NCI-H526 (cell line): ENCODE measurements around the gene TBX4.

Source experiments
- DNase-seq, 2 experiments: peaks; one replicate each; lab custom pipeline; 2025; lab: John Stamatoyannopoulos, UW

Gene TBX4

DNA sequence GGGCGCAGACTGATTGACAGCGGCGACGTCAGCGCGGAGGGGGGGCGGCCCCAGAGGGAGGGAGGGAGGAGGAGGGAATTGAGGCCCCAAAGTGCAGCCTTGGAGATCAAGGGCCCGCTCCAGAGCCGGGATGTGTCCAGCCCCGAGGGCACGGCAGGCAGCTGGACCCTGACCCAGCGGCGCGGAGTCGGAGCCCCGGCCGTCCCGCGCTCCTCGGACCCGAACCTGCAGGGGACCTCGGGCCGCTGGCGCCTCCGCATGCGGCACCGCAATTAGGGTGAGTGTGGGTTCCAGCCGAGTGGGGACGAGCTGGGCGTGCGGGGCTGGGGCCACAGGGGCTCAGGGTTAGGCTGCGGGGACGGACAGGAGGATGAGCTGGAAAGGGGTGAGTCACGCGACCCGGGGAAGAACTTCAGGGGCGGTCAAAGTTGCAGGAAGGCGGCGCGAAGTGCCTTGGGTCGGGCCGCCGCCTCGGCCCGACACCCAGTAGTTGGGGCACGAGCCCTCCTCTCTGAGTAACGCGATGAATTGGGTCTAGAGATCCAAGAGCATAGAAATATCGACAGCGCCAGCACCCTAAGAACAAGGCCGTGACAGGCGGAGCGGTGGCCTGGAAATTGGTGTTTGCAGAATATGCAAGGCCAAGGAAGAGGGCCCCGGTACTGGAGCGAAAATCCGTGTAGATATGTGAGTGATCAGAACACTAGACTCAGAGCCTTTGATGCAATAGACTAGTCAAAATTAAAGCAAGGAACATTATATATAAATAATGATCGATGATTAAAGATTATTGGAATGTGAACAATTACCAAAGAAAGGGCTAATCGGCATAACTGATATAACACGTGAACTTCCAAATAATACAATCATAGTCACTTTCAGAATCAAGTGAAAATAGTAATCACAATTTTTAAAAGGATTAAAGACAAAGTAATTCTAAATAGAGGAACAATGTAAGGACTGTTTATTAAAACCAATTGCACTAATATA, at the start of gene TBX4:
TSS of gene TBX4 (plus strand) at position 122 of the 990 bp plus-strand sequence. CDS start 4,069 bp downstream, outside the sequence.
- DNase-seq = no peak

DNA sequence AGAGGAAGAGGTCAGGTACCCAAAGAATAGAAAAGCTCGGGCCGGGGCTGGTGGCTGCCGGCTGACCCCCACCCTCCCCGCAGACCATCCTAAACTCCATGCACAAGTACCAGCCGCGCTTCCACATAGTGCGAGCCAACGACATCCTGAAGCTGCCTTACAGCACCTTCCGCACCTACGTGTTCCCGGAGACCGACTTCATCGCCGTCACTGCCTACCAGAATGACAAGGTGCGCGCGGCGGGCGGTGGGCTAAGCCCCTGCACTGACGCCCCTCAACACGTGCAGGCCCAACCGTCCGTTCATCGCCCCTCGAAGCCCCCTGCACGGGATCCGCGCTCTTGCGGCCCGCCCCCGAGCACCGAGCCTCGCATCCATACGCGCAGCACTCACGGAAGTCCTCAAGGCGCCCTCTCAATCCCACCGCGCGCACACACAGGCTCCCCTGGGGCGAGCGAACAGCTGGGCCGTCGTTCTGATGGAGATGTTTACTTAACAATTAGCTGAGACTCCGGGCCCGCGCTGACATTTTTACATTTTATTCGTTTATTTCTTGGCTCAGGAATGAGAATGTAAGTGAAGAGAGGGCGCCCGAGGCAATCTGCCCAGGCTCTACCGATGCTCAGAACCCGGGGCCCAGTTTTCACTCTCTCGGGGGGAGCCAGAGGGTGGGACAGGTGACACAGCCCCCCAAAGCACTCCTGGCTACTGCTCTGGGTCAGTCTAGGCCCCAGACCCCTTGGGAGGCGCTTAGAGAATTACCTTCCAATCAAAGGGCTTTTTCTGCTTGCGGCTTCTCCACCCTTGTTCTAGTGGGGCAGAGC, 49.0 kb upstream of the TBX4 start:
- DNase-seq = peak; percentile 49 to 77

DNA sequence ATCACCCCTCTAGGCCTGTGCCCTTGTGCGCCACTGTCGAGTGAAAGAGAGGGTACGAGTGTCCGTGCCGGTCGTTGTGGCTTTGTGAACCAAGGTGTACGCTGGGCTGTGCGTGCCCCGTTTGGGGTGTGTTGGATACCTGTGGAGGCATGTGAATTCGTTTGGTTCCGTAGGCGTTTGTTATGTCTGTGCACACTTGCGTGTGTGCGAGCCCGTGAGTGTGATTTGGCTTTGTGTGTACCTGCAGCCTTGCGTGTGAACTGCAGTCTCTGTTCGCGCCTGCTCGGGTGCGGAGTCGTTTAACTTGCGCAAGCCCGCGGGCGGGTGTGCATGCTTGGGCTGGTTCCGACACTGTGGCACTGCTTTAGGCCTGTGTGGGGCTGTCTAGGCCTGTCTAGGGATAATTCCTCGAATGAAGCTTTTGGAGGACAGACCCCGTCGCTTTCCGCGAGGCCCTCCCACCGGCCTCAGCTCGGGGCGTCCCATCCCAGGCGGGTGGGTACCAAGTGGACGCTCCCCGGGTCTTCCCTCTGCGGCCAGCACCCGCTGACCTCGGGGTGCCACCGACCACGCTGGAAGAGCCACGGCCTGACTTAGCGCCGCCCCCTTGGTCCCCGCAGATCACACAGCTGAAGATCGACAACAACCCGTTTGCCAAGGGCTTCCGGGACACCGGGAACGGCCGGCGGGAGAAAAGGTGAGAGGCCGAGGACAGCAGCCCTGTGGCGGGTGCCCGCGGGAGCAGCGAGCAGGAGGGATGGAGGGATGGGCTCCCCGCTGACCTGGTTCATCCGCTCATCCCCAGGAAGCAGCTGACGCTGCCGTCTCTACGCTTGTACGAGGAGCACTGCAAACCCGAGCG, 48.2 kb upstream of the TBX4 start:
- DNase-seq = peak in 1 of 2 experiments; percentile 48

DNA sequence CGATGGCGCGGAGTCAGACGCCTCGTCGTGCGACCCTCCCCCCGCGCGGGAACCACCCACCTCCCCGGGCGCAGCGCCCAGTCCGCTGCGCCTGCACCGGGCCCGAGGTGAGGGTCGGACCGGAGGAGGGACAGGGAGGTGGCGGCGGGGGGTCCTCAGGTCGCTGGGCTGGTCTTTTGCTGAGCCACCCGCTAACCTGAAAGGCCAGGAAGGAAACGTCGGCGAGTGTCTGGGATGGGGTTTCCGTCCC, 47.6 kb upstream of the TBX4 start:
- DNase-seq = no peak

DNA sequence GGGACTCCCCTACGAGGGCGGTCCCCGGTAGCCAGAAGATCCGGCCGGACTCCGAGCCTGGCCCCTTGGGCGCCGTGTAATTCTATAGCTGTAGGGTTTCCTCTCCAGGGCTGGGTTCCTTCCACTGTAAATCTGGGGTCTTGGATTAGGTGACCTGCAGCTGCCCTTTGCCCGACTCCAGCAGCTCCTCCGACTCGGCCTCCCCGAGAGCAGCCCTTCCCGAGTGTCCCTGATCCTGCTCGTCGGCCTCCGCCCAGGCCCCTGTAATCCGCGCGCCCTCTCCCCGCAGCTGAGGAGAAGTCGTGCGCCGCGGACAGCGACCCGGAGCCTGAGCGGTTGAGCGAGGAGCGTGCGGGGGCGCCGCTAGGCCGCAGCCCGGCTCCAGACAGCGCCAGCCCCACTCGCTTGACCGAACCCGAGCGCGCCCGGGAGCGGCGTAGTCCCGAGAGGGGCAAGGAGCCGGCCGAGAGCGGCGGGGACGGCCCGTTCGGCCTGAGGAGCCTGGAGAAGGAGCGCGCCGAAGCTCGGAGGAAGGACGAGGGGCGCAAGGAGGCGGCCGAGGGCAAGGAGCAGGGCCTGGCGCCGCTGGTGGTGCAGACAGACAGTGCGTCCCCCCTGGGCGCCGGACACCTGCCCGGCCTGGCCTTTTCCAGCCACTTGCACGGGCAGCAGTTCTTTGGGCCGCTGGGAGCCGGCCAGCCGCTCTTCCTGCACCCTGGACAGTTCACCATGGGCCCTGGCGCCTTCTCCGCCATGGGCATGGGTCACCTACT, 47.1 kb upstream of the TBX4 start:
- no peak for DNase-seq

DNA sequence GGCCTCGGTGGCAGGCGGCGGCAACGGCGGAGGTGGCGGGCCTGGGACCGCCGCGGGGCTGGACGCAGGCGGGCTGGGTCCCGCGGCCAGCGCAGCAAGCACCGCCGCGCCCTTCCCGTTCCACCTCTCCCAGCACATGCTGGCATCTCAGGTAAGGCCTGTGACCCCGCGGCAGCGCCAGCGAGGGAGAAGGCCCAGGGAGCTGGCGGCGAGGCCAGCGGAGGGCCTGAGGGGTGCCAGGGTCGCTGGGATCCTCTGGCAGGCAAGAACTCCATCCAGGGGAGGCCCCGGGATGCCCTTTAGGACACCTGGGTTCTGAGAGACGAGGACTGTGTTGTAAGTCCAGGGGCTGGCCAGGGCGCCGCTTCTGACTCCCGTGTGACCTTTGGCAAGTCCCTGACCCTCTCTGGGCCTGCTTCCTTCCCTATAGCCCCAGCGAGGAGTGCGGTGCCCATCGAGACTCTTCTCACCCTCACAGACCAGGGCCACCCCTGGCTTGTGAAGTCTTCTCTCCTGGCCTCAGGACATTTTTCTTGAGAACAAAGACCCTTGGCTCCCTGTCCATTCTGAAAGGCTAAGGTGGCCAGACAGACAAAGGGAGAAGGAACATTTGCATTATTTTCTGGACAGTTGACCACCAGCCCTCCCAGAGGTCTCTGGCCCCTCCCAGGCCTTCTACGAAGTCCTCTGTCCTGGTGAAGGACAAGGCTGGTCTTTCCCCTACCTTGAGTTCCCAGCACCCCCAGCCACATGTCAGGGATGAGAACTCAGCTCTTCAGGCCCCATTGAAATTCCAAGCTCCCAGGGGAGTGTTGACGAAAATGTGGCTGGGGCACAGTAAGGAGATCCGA, 46.3 kb upstream of the TBX4 start:
- no peak for DNase-seq

DNA sequence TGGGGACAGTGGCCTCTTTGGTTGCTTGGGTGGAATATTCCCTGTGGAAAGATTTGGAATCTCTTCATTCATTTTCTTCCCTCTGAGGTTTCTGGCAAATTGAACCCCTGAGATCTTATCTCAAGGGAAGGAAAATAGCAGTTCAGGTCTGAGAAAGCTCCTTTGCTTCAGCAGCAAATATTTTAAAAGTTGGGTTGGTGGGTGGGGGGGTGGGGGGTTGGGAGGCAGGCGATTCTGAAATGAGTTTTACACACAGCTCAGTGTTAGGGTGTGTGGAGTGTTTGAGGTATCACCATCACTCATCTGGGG, 45.7 kb upstream of the TBX4 start:
- DNase-seq = no peak

DNA sequence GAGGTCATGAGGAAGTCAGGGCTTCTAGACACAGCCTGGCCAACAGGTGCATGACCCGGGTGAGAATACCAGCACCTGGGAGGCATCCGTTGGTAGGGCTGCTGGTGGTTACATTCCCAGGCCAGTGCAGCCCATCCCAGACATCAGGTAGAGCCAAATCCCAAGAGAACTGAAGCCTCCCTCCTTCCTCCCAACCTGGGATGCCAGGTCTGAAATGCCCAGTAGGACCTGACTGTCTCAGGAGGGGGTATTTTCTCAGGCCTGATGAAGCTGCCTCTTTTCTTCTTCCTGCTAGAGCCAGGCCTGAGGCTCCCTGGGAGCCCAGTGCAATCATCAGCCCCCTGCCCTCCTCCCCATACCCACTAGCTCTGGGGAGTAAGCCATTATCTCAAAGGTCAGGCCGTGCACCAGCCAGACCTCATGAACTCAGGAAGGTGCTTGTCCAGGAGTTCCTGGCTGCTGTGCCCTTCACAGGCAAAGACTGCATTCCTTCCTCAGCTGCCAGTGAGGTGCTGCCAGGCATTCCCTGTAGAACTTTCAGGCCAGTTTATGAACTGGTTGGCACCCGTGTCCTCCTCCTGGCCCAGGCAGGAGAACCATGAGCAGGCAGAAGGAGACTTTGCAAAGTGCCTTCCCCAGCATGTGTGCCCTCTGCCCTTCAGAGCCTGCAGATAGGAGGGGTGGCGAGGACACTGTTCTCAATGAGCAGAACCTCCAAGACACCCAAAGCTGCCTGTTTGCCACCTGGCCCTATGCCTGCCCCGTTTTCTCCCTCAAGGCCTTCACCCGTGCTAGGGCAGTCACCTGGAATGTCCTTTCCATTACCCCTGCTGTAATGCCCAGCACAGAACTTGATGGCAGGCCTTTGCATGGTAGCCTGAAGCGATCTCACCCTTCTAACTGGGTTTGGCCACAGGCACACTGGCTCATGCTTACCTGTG, 45.0 kb upstream of the TBX4 start:
- no peak for DNase-seq

DNA sequence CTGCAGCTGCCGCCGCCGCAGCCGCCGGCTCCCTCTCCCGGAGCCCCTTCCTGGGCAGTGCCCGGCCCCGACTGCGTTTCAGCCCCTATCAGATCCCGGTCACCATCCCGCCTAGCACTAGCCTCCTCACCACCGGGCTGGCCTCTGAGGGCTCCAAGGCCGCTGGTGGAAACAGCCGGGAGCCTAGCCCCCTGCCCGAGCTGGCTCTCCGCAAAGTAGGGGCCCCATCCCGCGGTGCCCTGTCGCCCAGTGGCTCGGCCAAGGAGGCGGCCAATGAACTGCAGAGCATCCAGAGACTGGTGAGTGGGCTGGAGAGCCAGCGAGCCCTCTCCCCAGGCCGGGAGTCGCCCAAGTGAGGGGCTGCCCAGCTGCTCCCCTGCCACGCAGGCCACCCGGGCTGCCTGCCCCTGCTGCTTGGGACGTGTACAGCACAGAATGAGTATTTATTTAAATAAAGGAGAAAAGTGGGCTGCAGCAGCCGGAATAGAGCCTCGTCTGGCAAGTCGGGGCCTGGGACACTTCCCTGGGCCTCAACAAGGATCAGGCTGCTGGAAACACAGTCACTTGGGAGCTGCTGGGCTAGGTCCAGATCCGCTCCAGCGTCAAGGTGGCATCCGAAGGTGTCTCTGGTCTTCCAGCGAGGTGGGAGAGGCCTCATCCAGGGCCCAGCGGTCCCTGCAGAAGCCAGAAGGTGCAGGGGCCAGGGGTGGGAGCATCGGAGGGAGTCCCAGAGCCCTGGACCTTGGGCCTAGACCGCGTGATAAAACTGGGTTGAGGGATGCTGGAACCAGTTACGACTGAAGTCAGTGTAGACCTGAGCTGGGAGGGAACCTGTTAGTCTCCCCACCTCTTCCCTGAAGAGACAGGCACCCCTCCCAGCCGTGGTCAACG, 43.8 kb upstream of the TBX4 start:
- peak in 1 of 2 experiments; percentile 44 for DNase-seq

DNA sequence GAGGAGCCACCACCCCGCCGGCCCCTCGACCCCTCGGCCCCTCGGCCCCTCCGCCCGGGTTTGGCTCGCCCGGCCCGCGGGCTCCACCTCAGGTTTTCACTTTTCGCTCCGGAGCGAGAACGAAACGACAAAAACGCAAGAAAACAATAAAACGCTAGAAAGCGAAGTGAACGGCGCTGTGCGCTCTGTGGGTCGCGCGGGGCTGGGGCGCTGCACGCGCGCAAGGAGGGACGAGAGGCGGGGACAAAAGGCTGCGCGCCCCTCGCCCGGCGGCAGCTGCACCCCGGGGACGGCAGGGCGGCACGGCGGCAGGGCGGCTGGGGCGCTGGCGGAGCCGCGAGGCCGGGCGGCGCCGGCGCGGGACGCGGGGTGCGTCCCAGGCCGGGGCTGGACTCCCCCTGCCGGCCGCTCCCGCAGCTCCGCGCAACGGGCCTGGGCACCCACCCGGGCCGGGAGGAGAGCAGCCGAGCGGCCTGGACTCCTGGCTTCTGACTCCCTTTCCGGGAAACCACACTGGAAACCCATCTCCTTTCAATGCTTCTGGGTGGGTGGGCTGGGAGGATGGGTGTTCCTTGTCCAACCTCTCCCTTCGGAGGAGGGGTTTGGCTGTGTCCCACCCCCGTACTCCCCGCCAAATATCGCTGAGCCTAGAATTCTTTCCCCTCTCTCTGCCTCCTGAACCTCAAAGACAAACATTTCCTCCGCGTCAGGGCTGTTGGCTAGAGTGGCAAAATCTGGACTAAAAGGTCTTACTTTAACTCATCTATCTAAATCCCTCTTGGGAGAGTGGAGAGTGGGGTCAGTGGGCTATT, 42.7 kb upstream of the TBX4 start:
- peak in 1 of 2 experiments; percentile 88 for DNase-seq

DNA sequence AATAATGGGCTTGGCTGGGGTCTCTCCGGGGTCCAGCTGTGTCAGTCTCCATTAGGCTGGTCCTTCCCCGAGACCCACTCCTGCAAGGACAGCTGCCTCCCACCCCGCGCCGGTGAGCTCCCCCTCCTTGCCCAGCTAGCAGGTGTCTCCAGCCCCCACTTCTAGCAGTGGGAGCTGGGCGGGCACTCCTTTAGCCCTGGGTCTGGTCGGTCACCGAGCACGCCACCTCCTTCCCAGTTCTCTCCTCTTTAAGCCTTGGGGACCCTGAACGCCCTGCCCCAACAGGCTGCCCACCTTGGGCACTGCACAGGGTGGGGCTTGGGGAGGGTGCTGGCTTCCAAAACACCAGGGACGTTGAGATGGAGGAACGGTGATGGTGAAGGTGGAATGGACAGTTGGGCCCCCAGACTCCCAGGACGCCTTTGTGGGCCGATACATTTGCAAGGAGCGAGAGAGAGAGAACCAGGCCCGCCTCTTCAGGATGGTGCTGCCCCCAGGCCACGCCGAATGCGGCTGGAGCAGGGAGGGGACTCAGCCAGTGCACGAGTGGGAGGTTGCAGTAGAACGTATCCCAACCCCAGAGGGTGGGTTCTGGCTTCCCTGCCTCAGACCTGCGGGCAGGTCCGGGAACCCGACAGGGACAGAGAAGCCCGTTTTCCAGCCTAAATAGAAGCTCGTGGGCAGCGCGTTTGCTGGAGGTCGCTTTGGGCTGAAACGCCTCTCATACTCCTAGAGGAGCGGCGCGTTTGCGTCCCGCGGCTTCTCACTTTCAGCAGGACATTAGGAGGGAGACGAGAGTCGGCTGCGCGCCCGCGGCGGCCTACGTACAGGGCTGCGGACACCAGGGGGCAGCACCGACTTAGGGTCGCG, 41.8 kb upstream of the TBX4 start:
- DNase-seq = peak; percentile 38 to 91

DNA sequence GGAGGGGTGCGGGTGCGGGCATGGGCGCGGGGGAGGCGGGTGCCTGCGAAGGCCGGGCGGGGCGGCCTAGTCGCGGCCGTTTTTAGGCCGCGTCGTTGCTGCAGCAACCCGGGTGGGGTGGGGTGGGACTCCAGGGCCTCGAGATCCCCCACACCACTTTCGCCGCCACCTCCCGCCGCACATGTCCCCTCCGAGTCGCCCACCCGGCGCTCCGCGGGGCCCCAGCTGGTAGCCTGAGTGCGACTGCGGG, 41.3 kb upstream of the TBX4 start:
- DNase-seq = no peak

DNA sequence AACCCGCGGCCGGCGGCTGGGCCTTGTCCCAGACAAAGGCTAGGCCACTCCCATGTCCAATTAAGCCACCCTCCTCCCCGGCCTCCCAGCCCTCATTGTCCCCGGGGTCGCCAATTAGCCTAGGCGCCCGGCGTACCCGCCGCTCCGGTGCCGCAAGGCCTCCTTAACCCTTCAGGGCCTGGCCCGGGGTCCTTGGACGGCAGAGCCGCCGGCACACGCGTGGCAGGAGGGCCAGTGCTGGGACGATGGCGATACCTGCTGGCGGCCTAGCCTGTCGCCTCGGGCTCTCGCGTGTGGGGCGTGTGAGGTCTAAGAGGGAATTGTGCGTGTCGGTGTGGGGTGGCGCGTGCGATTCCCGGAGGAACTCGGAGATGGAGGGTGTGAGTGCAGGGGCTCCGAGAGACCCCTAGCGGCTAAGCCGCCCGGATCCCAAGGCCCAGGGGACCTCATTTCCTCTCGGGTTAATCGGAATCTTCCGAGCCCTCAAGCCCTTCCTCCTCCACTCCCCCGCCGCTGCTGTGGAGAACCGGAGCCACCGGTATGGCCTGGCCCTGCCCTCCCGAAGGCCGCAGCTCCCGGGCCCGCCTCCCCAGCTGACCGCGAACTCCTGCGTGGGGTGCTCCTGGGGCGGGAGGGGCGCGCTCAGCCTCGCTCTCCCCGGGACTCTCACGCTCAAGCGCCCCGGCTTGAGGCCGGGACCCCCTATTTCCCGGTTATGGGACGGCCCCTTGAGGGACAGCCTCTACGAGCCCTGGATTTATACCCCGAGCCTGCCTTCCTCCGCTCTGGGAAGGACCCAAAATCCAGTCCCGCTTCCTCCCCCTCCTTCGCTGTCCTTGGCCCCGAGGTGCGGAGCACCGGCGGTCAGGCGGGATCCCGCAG, 40.7 kb upstream of the TBX4 start:
- peak; percentile 68 to 73 for DNase-seq

DNA sequence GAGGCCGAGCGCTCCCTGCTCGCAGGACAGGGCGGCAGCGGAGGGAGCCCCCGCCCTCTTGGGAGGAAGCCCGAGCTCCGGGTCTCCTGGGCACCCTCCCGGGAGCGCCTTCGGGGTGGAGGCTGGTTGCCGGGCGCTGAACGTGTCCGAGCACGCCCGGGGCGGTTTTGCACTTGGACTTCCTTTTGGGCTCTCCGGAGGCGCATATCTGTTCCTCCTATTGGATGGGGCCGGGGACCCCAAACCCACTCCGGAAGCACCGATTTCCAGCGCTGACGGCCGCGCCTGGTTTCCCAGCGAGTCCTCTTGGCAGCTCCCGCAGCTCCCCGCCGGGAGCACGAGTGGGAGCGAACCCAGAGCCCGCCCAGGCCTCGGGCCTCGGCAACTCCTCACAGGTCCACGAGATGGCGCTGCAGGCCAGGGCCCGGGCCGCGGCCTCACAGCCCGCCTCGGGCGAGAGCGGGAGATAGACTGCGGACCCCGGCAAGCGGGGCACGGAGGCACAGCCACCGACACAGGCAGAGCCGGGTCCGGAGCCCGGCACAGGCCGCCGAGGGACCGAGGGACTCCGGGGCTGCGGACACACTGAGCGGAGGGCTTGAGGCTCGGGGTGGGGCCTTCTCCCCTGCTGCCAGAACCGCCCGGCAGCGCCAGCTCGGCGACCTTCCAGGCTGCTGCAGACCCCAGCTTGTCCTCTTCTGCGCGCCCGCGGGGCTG, 39.9 kb upstream of the TBX4 start:
- DNase-seq = peak; percentile 72 to 93
